ENCODE results near the gene SERPINA4.

Gene SERPINA4

GRCh38 chr14:94613720-94614644 lies 52.7 kb downstream of the SERPINA4 start:
- no peak for DNase-seq

DNA sequence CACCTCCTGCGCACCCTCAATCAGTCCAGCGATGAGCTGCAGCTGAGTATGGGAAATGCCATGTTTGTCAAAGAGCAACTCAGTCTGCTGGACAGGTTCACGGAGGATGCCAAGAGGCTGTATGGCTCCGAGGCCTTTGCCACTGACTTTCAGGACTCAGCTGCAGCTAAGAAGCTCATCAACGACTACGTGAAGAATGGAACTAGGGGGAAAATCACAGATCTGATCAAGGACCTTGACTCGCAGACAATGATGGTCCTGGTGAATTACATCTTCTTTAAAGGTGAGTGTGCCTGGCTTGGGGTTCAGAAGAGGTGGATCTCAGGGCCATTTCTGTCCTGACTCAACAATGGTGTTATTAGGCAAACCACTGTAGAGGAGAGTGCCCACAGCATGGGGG lies 53.6 kb downstream of the SERPINA4 start:
- no peak for DNase-seq

- DNase-seq: no peak
These were observed 54.0 kb downstream of the SERPINA4 start for GRCh38 chr14:94615254-94615653.

DNA sequence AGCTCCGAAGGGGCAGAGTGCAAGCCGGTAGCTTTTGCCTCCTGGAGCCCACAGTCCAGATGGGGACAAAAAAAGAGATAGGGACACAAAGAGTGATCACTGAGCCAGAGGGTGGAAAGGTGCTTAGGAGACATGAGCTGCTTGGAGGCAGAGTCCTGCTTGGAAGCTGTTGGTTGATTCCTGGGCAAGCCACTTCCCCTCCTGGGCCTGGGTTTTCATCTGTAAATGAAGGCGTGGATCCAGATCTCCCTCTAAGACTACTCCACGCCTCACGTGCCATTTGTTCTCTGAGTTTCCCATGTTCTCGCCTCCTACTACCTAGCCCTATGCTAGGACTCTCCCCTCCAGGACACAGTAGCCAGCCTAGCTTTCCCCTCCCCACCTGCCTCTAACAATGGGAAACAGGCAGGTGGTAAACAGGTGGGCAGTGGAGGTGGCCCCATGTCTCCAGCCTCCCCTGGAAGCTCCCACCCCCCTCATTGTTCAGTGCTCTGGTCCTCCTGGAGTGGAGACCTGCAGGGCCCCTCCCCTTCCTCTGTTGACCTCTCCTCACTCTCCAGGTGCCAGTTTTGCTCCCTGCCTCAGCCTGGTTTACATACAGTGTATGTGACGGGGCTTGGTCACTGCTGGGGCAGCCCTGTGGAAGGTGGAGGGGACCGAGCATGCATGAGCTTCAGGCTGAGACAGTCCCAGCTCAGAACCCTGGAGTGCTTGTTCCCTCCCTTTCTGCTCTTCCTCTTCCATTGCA lies 54.8 kb downstream of the SERPINA4 start:
- DNase-seq: no peak

GRCh38 chr14:94617366-94617941 lies 56.2 kb downstream of the SERPINA4 start:
- no peak for DNase-seq

DNA sequence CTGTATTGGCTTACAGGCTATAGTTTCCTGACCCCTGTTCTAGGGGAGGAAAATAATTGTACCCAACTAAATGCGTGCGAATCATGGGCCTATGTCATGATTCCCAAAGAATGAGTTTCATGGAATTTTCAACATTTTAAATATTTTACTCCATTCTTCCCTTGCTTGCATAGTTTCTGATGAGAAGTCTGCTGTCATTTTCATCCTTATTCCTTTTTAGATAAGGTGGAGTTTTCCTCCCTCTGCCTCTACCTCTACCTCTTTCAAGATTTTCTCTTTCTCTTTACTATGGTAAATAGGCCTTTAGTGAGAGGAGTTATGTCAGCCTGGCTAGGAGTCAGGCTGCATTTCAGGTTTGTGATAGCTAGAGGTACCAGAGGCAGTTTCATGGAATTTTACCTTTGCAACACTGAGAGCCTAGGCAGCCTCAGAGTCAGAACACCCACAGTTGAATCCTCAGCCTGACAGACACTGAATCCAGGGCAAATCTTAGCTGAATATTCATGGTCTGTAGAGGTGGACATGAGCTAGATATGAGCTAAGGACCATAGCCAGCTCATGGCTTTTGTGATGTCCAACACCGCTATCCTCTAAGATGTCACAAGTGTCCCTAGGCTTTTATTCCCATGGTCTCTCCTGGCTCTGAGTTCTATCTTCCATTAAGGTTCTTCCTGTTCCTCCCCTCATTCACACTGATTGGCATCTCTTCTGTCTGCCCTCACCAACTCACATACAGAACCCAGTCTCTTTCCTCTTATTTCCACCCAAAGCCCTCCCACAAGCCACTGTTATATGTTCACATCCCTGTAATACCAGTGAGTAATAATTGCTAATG lies 57.0 kb downstream of the SERPINA4 start:
- DNase-seq: no peak

GRCh38 chr14:94619297-94619696 lies 58.1 kb downstream of the SERPINA4 start:
- no peak for DNase-seq
